KMS-11 (cell line): ENCODE results near the gene GALNT10.

Source experiments
- H2AFZ ChIP-seq: fragments of 200-600 bp; sonication (generic); 2 replicates; pipeline ENCODE4 v1.6.1; 2016; ENCODE audit warnings: antibody characterized with exemption, mixed run types, low read depth
- H3K27ac ChIP-seq: fragments of 200-600 bp; sonication (generic); 2 replicates; pipeline ENCODE4 v1.6.1; 2016; ENCODE audit warnings: mild to moderate bottlenecking, mixed run types
- H3K27me3 ChIP-seq: fragments of 200-600 bp; sonication (generic); 2 replicates; pipeline ENCODE4 v1.6.1; 2017; ENCODE audit warnings: mild to moderate bottlenecking, low read depth, mixed run types, moderate library complexity; ENCODE audit not compliant: insufficient read depth
- H3K36me3 ChIP-seq: fragments of 200-600 bp; sonication (generic); 2 replicates; pipeline ENCODE4 v1.6.1; 2017; ENCODE audit warnings: mild to moderate bottlenecking, mixed run types; ENCODE audit not compliant: insufficient read depth
- H3K4me1 ChIP-seq: fragments of 200-600 bp; sonication (generic); 2 replicates; pipeline ENCODE4 v1.6.1; 2016; ENCODE audit warnings: mild to moderate bottlenecking, low read depth, mixed run types; ENCODE audit not compliant: poor library complexity, severe bottlenecking
- H3K4me2 ChIP-seq: fragments of 200-600 bp; sonication (generic); 2 replicates; pipeline ENCODE4 v1.7.0; 2016; ENCODE audit warnings: mild to moderate bottlenecking, mixed run types
- H3K4me3 ChIP-seq: fragments of 200-600 bp; sonication (generic); IDR thresholded peaks from 2 replicates; pipeline ENCODE4 v1.6.1; 2017; ENCODE audit warnings: low read depth, low read length, mixed read lengths; ENCODE audit not compliant: insufficient read depth
- H3K79me2 ChIP-seq: fragments of 200-600 bp; sonication (generic); 2 replicates; pipeline ENCODE4 v1.6.1; 2016; ENCODE audit warnings: low read depth, mixed run types; ENCODE audit not compliant: insufficient read depth
- H3K9ac ChIP-seq: fragments of 200-600 bp; sonication (generic); 2 replicates; pipeline ENCODE4 v1.6.1; 2016; ENCODE audit warnings: mild to moderate bottlenecking, mixed run types
- H4K20me1 ChIP-seq: fragments of 200-600 bp; sonication (generic); 2 replicates; pipeline ENCODE4 v1.6.1; 2016; ENCODE audit warnings: mild to moderate bottlenecking, mixed run types; ENCODE audit not compliant: insufficient read depth
- TF ChIP-seq, protein P1 (sequence below): fragments of 200-600 bp; sonication (generic); conservative IDR thresholded peaks from 2 replicates; pipeline ENCODE4 v1.6.1; 2017; ENCODE audit warnings: low read depth, mild to moderate bottlenecking, antibody characterized with exemption, low read length, moderate library complexity, mixed read lengths

The GALNT10 gene

DNA sequence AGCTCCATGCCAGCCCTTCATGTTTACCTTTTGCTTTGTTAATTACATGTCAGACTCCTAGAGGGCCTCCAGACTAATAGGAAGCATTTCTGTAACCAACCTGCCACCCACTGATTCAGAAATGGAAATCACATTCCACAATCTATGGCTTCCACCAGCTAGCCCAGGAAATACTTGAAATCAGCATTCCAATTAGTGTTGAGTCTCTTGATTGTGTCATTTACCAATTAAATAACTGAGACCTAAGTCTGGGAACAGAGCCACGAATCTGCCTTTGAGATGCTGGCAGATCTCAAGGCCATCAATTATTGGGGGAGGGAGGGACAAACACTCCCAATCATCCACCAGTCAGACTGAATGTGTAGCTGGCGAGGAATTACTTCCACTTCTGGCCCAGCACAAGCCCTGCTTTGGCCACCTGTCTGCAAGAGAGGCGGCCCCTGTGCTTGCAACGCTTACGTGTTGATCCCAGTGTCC, 227.8 kb downstream of the GALNT10 start:
- Histone ChIP-seq H3K4me1 (no peaks in the 10 kb centered on the region), H3K36me3 (no peaks in the 10 kb centered on the region), H3K4me2 (no peak overlapping the region), H3K79me2 (no peaks in the 10 kb centered on the region), H2AFZ (no peak overlapping the region), H3K27ac (no peak overlapping the region), H3K9ac (no peak overlapping the region), H3K4me3 (no peak overlapping the region), H3K27me3 (no peaks in the 10 kb centered on the region), H4K20me1 (no peaks in the 10 kb centered on the region)
- TF ChIP-seq, protein P1, sequence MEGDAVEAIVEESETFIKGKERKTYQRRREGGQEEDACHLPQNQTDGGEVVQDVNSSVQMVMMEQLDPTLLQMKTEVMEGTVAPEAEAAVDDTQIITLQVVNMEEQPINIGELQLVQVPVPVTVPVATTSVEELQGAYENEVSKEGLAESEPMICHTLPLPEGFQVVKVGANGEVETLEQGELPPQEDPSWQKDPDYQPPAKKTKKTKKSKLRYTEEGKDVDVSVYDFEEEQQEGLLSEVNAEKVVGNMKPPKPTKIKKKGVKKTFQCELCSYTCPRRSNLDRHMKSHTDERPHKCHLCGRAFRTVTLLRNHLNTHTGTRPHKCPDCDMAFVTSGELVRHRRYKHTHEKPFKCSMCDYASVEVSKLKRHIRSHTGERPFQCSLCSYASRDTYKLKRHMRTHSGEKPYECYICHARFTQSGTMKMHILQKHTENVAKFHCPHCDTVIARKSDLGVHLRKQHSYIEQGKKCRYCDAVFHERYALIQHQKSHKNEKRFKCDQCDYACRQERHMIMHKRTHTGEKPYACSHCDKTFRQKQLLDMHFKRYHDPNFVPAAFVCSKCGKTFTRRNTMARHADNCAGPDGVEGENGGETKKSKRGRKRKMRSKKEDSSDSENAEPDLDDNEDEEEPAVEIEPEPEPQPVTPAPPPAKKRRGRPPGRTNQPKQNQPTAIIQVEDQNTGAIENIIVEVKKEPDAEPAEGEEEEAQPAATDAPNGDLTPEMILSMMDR, result no peak

DNA sequence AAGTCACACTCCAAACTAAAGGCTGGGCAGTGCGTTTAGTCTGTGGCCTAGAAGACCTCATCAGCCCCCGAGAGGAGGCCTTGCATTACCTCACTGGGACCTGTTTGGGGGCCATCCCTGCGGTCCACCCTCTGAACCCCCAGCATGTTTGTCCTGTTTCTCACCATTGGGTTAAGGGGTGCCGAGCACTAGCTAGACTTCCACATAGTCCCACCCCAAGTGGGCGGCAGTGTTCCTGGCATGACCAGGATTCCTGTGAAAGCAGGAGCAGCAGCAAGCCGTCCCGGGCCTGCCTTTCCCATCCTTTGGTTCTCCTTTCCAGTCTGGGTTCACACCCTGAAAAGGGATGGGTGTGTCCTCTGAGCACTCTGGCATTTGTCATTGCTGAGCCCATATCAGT, 228.7 kb downstream of the GALNT10 start:
- Histone ChIP-seq H3K27me3 (no peaks in the 10 kb centered on the region), H3K9ac (no peak overlapping the region), H3K4me2 (no peak overlapping the region), H3K36me3 (no peaks in the 10 kb centered on the region), H4K20me1 (no peaks in the 10 kb centered on the region), H2AFZ (no peak overlapping the region), H3K4me3 (no peak overlapping the region), H3K27ac (no peak overlapping the region), H3K4me1 (no peaks in the 10 kb centered on the region), H3K79me2 (no peaks in the 10 kb centered on the region)
- TF ChIP-seq, protein P1, result no peak

DNA sequence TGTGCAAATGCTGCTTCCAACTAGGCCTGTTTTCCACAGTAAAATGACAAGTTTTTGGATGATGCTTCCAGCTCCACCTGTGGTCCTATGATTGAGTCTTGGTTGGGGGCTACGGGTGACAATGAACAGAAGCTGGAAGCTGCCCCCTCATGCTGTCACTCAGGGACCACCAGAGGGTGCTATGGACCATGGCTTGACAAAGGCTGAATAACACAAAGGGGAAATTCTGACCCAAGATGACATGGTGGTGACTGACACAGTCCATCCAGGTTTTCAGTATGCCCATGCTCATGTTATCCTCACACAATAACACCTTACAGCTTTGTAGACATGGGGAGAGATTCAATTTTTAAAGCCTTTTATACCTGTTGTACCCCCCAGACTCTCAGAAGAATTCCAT, 231.3 kb downstream of the GALNT10 start:
- no peak overlapping the region for H3K4me3 ChIP-seq

DNA sequence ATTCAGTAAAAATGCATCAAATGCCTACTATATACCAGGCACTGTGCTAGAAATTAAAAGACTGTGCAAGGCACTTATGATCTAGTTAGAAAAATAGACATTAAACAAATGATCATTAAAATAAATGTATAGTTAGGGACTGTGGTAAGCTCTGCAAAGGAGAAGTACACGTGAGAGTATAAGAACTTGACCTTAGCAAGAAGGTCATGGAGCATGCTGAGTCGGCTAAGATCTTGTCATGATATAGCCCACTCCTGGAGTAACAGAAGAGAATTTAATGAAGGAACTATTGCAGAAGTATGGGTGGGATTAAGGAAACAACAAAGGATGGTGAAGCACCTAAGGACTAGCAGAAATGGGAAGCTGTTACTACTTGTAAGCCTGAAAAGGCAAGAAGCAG, 231.8 kb downstream of the GALNT10 start:
- Histone ChIP-seq H3K4me3 (no peak overlapping the region), H3K4me2 (no peak overlapping the region), H3K79me2 (no peaks in the 10 kb centered on the region), H3K27me3 (no peaks in the 10 kb centered on the region), H4K20me1 (no peaks in the 10 kb centered on the region), H3K36me3 (no peaks in the 10 kb centered on the region), H3K27ac (no peak overlapping the region), H3K4me1 (no peaks in the 10 kb centered on the region), H3K9ac (no peak overlapping the region), H2AFZ (no peak overlapping the region)
- TF ChIP-seq, protein P1, result no peak

More for the DNA sequence above, 231.3 kb downstream of the GALNT10 start:
- Histone ChIP-seq H2AFZ (no peak overlapping the region), H3K27ac (no peak overlapping the region), H3K9ac (no peak overlapping the region), H3K4me2 (no peak overlapping the region), H3K79me2 (no peaks in the 10 kb centered on the region), H3K4me1 (no peaks in the 10 kb centered on the region), H3K27me3 (no peaks in the 10 kb centered on the region), H4K20me1 (no peaks in the 10 kb centered on the region), H3K36me3 (no peaks in the 10 kb centered on the region)
- TF ChIP-seq, protein P1, result peak; percentile 41; the same call in 1 of the 2 replicates
